ENCODE results near the gene APOD. TPM values are rescaled to one million over a fixed set of nuclear protein-coding genes. Genes with fewer than 3 reads are reported as not detected.

The APOD gene
- total and polyA plus RNA-seq, 2 of the 8 experiments (the other 6 are each of a cell fraction or from before 2014, with no cell fraction given), result not detected

- TF ChIP-seq CHD7 (IDR thresholded peaks at IDR 0.05; ENCODE audit: insufficient replicate concordance, low read length) (no peak), EZH2 (IDR thresholded peaks at IDR 0.05; ENCODE audit: low read depth, low read length, severe bottlenecking) (no peak)
Observed at GRCh38 chr3:195553268-195553667, 30.5 kb downstream of the APOD start (continued).
